OCI-M2 (cell line): Measurements from ENCODE around the gene SLC6A6.
"Not testable (repeated sequence)": the region's sequence is repeated elsewhere in the genome, so short reads cannot be mapped to it uniquely, and the experiment has no call there.

Experiments used
- DNase-seq: peaks from one replicate; lab custom pipeline; 2025; ENCODE audit not compliant: unreplicated experiment; lab: John Stamatoyannopoulos, UW

Gene SLC6A6

DNA sequence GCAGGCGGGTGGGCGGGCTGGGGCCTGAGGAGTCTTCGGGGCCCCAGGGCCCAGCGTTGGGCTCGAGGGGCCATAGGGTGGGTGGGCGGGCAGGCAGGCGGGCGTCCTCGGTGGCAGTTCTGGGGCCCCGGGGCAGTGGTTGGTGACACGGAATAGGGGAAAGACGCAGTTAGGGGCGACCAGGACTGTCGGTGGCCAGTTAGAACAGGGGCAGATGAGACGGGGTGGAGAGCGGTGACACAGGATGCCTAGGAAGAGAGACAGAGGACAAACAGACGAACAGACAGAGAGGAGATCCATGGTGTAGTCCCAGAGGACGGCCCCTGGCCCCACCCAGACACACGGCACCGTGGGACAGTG, 101.3 kb downstream of the SLC6A6 start:
- no peak for DNase-seq

DNA sequence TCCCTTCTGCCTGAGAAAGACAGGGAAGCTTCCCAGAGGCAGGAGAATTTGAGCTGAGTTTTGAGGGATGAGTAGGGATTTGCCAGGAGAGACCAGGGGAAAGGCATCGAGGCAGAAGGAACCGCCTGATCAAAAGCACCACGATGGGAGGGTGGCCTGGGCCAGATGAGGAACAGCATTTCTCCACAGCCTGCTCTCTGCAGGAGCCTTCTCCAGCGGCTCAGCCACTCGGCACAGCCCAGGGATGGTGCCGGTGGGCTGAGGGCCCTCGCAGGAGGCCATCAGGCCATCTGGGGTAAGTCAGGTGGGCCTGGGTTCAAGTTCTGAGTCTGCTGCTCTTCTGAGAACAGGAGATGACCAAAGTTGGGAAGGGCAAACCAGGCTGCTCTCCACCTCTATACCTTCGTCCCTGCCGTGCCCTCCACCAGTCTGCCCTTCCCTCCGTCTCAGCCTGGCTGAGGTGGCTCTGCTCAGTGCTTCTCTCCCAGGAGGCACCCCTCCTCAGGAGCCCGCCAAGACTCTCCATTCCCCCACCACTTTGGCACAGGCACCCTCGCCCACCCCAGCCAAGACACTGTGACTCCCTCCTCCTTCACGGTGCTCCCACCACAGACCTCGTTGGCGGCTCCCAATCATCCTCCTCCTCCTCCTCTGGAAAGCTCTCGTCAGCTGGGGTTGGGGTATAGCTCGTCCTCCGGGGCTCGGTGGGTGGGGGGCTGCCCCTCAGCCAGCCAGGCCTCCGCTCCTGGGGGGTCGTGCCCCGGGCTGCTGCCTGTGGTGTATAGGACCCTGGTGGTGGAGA, 102.8 kb downstream of the SLC6A6 start:
- no peak for DNase-seq

DNA sequence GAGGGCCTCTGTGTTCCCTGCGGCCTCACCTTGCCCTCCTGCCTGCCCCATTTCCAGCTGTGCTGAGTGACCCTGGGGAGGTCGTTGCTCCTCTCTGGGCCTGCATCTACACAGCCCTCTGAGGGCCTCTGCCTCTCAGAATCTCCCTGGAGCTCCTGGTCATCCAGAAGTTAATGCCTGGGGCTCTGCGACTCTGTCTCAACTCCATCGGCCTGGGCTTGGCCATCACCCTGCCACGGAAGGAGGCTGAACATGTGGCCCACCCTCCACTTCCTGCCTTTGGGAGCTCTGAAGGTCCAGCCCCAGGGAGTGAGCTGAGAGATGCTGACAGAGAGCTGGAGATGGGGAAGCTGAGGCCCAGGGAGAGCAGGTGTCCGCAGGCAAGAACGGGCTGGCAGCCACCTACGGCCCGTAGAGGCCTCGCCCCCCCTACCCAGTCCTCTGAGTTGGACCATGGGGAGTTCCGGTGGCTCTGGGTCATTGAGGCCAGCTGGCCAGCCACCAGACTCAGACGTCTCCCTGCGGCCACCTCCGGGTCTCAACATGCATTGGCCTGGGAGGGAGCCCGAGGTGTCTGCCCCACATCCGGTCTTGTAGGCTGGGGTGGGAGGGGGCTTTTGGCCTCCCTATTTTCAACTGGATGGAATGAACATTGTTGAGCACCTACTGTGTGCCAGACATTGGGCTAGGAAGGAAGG, 103.5 kb downstream of the SLC6A6 start:
- no peak for DNase-seq

DNA sequence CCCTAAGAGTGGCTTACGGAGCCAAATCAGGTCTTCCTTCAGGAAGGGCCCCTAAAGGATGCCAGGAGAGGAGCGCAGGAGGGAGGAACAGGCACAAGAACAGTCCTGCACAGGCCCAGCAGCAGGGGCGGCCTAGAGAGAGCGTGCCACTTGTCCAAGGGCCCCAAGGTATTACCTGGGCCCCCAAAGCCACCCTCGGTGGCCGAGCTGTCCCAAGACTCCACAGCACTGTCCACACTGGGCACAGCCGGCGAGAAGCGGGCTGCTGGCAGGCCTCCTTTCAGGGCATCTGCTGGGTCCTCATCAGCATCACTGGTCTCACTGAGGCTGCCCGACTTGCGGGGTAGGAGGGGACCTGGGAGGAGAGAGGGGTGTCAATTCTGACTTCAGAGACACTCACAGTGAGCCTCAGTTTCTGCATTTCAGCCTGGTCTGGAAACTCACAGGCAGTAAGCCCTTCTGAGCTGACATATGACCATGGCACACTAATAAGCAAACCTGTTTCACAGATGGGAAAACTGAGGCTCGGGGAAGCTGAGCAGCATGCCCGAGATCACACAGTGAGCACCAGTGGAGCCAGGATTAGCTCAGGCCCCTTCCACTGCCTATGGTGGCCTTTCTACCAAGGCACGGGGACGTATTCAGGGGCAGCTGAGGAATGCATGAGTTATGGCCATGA, 104.4 kb downstream of the SLC6A6 start:
- DNase-seq: no peak

DNA sequence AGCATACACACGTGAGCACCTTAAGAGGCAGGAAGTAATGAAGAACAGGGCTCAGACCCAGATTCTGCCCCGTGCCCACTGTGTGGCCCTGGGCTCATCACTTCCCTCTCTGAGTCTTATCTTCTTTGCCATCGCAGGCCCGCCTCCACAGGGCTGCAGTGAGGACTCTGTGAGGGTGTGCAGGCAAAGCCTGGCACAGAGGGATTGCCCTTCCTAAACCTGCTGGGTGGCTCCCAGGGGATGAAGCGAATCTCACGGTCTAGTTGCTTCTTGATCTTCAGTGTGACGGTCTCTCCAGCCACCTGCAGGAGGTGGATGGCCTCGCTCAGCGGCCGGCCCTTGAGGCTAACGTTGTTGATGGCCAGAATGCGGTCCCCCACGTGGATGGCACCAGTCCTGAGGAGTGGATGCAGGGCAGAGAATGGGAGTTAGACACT, 104.9 kb downstream of the SLC6A6 start:
- DNase-seq: no peak

DNA sequence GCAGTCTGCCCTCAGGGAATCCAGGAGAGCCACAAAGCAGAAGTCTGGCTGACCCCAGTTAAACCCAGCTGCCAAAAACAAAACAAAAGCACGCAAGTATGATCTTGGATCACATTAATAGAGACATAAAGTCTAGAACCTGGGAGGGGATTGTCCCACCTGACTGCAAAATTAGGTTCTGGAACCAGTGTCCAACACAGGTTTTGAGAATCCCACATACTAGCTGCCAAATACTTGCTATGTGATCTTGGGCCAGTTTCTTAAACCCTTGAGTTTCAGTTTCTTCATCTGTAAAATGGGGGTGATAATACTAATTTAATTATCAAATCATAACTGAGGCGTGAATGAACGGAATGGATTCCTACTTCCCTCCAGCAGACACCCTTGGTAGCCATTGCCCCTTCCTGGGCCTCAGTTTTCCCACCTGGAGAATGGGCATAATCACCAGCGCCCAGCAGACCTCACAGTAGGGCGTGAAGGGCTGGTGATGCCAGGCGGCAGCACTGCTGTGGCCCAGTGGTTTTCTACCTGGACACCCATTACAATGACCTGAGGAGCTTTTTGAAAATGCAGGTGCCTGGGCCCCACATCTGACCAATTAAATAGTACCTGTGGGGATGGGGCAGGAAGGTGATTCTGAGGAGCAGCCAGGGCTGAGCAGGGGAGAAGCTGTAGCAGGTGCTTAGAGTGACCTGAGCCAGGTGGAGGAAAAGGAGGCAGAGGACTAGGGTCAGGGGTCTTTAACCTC, 105.5 kb downstream of the SLC6A6 start:
- DNase-seq: no peak

DNA sequence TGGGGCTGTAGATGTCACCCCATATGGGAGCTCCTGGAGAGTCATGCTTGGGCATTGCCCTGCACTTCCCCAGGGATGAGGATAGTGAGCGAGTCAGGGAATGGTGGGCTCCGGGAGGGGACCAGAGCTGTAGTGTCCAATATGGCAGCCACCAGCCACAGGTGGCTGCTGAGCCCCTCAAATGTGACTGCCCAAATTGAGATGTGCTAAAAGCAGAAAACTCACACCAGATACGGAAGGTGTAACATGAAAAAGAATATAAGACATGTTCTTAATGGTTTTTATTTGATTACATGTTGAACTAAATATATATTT, 106.1 kb downstream of the SLC6A6 start:
- DNase-seq: no peak

DNA sequence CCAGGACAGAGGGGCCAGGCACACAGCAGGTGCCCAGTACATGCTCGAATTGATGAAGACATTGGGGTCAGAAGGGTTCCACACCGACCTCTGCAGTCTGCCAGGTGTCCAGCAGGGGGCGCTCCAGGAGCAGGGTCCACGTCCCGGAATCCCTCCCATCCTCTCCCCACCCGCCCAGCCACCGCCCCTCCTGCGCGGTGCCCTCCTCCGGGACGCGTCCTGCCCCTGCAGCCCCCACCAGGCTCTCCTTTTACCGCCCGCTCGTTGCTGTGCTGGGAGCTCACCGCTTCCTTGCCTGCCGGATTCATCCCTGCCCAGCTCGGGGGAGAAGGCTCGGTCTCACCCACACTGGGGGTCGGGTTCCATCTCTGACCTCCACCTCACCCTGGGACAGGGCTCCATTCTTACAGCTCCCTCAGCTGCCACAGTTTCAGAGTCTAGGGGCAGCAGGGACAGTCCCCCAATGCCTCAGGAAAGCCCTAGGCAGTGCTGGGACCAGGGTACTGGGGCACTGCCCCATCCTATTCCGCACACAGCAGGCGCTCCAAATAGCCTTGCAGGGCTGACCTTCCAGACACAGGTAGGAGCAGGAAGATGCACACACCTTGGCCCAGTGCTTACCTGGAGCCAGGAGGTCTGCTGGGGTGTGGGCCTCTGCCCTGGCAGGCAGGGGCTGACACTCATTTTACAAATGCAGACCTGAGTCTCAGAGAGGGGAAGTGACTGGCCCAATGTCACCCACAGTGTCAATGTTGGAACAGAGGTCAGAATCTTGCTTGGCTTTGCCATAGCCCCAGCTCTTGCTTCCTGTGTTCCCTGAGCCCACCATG, 106.8 kb downstream of the SLC6A6 start:
- no peak for DNase-seq

DNA sequence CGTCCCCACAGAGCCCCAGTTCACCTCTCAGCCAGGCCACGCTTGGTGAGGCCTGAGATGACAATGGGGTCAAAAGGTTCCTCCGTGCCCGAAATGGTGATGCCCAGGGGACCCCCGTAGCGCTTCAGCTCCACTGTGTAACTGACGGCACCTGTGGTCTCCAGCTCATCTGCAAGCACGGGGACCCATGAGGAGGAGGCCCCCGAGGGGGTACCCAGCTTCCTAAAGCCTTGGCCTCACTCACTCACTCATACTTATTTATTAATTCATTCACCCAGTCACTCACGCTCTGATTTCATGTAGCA, 107.3 kb downstream of the SLC6A6 start:
- DNase-seq: no peak

DNA sequence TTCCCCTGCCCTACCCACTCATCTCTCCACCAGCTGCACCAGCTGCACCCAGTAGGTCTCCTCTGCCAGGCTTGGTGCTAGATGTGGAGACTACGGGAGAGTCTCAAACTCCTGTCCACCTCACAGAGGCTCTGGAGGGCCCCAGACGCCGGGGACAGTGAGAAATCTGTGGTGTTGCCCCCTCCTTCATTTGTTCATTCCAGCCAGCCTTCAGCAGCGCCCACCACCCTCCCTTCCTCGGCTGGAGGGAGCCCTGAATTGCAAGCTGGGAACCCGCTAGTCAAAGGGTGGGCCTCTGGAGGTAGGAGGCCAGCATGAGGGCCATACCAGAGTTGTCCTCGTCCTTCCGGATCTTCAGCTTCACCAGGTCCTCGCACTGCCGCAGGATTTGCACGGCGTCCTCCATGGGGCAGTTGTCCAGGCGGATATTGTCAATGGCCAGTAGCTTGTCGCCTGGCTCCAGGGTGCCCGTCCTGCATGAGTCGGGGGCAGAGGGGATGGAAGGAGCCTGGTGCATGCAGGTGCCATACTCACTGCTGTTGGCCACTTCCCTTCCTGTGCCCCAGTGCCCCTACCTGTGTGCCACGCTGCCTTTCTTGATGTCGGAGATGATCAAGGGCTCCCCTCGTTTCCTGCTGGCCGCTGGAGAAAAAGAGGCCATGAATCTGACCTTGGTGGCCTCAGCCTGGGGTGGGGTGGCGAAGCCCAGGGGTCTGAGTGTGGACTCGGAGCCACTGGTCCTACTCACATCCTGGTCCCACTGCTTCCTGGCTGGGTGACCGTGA, 108.6 kb downstream of the SLC6A6 start:
- no peak for DNase-seq

DNA sequence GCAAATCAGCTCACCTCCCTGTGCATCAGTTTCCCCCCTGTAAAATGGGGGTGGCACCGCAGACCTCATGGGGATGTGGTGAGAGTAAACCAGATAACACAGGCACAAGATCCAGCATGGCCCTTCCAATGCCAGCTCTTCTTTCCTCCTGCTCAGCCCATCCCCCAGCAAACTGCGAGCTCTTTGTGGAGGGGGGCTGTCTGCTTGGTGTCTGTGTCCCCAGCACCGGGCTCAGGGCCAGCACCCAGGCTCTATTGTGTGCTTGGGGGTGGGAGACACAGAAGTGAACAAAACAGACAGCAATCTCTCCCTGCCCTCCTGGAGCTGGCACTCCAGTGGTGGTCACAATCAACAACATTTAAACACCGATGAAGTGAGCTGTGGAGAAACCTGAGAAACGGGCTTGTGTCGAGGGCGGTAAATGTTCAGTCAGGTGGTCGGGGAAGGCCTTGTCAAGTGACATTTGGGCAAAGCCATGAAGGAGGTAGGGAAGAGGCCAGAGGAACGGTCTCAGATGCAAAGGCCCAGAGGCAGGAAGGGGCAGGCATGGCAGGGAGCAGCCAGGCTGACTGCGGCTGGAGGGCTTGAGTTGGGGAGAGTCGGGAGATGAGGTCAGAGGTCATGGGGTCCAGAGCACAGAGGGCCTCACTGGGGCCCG, 109.3 kb downstream of the SLC6A6 start:
- DNase-seq: no peak

DNA sequence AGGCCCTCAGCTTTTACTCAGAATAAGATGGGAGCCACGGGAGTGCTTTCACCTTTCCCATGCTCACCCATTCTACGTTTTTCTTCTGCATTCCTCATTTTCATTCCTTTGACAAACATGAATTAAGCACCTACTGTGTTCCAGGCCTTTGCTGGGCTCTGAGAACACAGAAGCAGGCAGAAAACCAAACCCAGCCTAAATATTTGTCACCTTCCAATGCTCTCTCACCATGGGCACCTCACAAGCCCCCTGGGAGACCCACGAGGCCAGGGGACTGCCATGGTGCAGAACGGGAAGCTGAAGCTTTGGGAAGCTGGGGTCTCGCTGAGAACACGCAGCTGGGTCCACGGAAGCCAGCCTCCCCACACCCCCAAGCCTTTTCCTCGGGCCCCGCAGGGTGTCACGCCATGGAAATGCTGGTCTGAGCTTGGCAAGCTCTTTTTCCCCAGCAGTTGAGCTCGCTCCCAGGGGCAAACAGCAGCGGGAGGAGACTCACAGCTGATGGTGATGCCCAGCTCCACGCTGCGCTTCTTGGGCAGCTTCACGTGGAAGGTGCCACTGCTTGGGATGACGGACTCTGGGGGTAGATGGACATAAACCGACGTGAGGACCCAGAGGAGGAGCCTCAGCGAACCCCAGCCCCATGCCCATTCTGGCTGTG, 110.0 kb downstream of the SLC6A6 start:
- no peak for DNase-seq

DNA sequence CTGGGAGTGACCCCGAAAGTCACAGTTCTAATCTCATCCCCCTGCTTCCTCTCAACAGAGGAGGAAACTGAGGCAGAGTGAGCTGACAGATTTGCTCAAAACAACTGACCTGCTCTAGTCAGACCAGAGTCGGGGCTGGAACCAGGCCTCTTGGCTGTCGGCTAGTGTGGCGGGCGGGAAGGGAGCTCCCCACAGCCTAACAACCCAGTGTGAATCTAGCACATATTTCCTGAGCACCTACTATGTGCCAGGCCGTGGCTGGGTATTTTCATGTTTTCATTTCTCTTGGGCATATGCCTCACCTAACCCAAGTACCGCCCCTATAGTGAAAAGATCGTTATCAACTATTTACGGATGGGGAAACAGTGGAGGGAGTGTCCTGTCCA, 110.5 kb downstream of the SLC6A6 start:
- DNase-seq: no peak

DNA sequence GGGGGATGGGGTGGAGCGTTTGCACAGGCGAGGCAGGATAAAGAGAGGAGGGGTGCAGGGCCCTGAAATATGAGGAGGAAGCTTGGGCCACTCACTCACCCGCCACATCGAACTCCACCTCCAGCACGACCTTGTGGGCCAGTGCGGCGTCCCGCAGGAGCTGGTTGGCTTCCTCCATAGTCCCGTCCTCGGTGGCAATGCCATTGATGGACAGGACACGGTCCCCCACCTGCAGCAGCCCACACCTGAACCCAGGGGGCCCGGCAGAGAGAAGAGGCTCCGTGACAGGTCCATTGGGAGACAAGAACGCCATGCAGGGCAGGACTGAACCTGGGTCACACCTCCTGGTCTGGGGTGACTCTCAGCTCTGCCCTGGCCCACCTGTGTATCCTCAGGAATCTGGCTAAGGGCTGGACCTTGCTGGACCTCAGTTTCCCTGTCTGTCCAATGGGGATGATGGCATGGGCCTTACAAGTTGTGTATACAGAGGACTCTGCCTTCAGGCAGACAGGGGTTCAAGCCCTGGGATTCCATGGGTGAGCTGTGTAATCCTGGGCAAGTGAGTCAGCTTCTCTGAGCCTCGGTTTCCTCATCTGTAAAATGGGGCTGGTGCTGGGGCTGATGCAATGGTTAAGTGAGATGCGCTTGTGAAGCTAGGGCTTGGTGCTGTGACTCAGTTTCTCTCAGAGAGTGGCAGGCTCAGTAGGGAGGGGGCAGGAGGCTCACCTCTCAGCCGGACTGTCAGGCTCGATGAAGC, 111.3 kb downstream of the SLC6A6 start:
- no peak for DNase-seq

DNA sequence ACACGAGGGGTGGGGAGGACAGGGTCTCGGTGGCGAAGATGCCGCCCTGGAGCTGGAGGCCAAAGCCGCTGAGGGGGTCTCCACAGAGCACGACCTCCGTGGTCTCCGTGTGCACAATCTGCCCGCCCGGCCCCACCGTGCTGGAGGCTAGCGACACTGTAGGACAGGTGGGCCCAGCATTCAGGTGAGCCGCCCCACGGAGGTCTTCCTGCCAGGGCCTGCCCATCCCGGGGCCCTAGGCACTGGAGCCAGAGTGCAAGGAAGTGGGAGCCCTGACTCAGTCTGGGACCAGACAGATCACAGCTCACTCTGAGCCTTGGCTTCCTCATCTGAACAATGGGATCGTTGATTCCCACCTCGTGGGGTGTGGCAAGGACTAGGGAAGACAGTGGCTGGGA, 111.9 kb downstream of the SLC6A6 start:
- no peak for DNase-seq

DNA sequence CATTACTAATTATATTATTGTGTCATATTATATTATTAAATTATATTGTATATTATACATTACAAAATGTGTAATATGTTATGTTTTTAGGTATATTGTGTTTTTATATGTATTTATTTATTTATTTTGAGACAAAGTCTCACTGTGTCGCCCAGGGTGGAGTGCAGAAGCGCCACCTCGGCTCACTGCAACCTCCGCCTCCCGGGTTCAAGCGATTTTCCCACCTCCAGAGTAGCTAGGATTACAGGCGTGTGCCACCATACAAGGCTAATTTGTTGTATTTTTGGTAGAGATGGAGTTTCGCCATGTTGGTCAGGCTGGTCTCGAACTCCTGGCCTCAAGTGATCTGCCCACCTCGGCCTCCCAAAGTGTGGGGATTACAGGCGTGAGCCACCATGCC, 113.1 kb downstream of the SLC6A6 start:
- DNase-seq: not testable (repeated sequence)

DNA sequence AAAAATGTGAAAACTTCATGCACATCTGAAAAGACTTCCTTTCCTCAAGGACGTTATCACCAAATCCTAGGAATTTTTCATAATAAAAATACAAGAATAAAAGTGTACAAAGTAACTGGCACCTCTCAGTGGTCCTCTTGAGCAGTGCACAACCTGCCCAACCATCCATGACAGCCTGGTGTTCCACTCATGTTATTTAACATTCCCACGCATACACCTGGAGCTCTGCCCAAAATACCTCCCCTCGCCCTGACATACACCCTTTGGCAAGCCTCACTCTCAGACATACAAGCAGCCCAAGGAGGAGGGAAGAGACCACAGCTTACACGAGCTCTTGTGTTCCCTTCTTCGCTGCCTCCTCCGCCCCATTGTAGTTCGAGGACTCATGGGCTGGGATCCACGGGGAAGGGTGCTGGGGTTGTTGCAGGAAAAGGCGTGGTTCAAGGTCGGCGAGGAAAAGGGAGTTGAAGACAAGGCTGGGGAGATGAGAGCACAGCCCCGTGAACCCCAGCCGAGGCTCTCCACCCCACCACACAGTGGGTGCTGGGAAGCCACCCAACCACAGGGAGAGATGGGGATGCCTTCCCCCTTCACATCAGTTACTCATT, 114.4 kb downstream of the SLC6A6 start:
- no peak for DNase-seq
